Urinary bladder (tissue), 4 donors: ENCODE results near the gene USP31. TPM values are rescaled to one million over a fixed set of nuclear protein-coding genes. Genes with fewer than 3 reads are reported as not detected.

Experiments
- DNase-seq: peaks from one replicate; pipeline ENCODE4 v3.0.0-alpha.2; 2015; ENCODE audit errors: extremely low spot score
- H3K27ac ChIP-seq: one replicate; pipeline ENCODE4 v1.5.1; 2013; ENCODE audit warnings: low read depth, mild to moderate bottlenecking, moderate library complexity
- H3K36me3 ChIP-seq: one replicate; pipeline ENCODE4 v1.6.1; 2013; ENCODE audit warnings: mild to moderate bottlenecking, moderate library complexity; ENCODE audit not compliant: insufficient read depth
- H3K4me1 ChIP-seq: one replicate; pipeline ENCODE4 v1.6.1; 2013; ENCODE audit warnings: mild to moderate bottlenecking, moderate library complexity; ENCODE audit not compliant: insufficient read depth
- H3K4me3 ChIP-seq: one replicate; pipeline ENCODE4 v1.5.1; 2013; ENCODE audit warnings: low read depth, low read length
- WGBS: extraction: QIAGEN DNeasy Blood & Tissue Kit; methylation state at CpG from one replicate; pipeline ENCODE4 v1.1.7; 2013; 5-methylcytosine and 5-hydroxymethylcytosine counted together
- polyA plus RNA-seq: library from polyadenylated mRNA; stranded (reverse); fragments of 200-250 nt; gene quantifications from one replicate; pipeline ENCODE4 v1.2.3, GENCODE V29; 2013
- total RNA-seq: library from RNA; depleted of rRNA; stranded (reverse); fragments of >200 nt; gene quantifications from one replicate; pipeline ENCODE4 v1.2.3, GENCODE V29; 2014
- donor health status: healthy with polysubstance abuse.
- donor health status: healthy.

USP31 gene
- total and polyA plus RNA-seq, 2 donors = 3.7 to 27.4 TPM

DNA sequence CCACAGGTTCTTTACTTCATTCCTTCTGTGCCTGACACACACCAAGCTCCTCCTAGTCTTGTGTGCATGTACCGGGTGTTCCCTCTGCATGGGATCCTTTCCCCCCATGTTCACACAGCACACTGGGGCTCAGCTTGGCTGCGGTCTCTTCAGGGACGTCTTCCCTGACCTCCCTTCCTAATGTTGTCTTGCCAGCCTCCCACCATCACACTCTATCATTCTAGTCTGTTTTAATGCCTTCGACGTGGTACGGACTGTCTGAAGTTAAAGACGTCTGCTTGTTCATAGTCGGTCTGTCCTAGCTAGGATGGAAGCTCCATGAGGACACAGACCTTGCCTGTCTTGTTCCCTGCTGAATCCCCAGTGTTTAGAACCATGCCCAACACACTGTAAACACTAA is 60.1 kb downstream of the USP31 start:
- no peak for DNase-seq
- Histone ChIP-seq H3K27ac (no peak overlapping the region), H3K4me1 (no peaks in the 10 kb centered on the region), H3K36me3 (no peaks in the 10 kb centered on the region), H3K4me3 (no peak overlapping the region)
- WGBS = 92% methylated on average over 8 of the region's 8 CpGs

DNA sequence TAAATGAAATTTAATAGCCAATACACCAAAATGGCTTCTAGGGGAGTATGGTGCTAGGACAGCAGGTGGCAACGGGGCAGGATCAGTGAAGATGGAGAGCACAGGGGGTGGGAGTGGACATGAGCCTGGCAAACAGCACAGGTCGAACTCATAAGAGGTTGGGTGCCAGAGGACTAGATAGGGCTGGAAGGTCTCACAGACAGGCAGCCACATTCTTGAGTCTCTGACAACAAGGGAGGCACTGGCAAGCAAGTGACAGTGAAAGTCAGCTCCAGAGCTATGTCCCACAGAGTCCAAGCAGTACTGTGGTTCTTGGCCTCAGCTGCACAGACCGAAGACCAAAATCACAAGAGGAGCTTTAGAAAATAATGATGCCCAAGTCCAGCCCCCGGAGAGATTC is 61.2 kb downstream of the USP31 start:
- H3K27ac ChIP-seq = no peak overlapping the region
- no peak for DNase-seq
- WGBS = 81% methylated on average over 4 of the region's 4 CpGs
- no peaks in the 10 kb centered on the region for H3K36me3 ChIP-seq
- H3K4me1 ChIP-seq = no peaks in the 10 kb centered on the region
- H3K4me3 ChIP-seq = no peak overlapping the region

GRCh38 chr16:23085949-23086348 is 63.3 kb downstream of the USP31 start:
- Histone ChIP-seq H3K4me1 (no peaks in the 10 kb centered on the region), H3K36me3 (no peaks in the 10 kb centered on the region), H3K27ac (no peak overlapping the region), H3K4me3 (no peak overlapping the region)
- no peak for DNase-seq
- WGBS = 85% methylated on average over 3 of the region's 3 CpGs

GRCh38 chr16:23082161-23082788 is 67.0 kb downstream of the USP31 start:
- DNase-seq = no peak
- Histone ChIP-seq H3K36me3 (no peaks in the 10 kb centered on the region), H3K4me1 (no peaks in the 10 kb centered on the region), H3K4me3 (no peak overlapping the region), H3K27ac (no peak overlapping the region)
- 88% methylated on average over 9 of the region's 9 CpGs for WGBS

DNA sequence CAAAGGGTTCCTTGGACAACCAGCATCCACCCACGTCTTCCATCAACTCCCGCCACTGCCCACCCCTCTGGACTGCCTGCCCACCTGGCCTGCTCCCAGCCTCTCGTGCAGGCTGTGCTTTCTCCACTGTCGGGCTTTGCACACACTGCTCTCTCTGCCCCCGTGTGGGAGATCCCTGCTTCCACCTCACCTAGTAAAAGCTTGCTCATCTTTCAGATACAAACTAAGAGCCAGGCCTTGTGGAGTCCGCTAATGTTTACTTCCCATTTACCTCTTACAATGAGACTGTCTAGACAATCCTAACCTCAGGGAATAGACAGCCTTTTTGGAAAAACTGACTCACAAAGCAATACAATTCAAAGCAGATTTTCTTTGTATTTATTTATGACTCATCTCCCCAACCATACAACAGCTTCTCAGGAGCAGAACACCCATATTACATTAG is 67.6 kb downstream of the USP31 start:
- Histone ChIP-seq H3K4me3 (no peak overlapping the region), H3K36me3 (no peaks in the 10 kb centered on the region), H3K27ac (no peak overlapping the region), H3K4me1 (no peaks in the 10 kb centered on the region)
- WGBS = 66% methylated on average over 6 of the region's 6 CpGs
- no peak for DNase-seq

DNA sequence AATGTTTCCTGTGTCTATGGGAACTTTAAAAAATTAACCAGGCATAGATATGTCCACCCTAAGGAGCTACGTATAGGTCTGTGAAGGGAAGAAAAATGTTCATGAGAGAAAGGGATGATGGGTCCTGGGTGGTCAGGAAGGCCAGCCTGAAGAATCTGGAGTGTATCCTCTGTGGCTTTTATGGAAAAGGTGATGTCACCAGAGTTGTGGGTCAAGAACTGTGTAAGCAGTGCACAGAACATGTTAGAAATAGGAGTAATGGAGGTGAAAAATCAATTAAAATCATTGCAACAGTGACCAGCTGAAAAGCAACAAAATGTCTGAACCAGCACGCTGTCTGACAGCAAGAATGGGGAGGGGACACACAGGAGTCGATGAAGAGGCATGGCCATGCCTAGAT is 68.5 kb downstream of the USP31 start:
- no peak for DNase-seq
- no peaks in the 10 kb centered on the region for H3K4me1 ChIP-seq
- no peaks in the 10 kb centered on the region for H3K36me3 ChIP-seq
- H3K4me3 ChIP-seq = no peak overlapping the region
- H3K27ac ChIP-seq = no peak overlapping the region
- 93% methylated on average over 3 of the region's 3 CpGs for WGBS

DNA sequence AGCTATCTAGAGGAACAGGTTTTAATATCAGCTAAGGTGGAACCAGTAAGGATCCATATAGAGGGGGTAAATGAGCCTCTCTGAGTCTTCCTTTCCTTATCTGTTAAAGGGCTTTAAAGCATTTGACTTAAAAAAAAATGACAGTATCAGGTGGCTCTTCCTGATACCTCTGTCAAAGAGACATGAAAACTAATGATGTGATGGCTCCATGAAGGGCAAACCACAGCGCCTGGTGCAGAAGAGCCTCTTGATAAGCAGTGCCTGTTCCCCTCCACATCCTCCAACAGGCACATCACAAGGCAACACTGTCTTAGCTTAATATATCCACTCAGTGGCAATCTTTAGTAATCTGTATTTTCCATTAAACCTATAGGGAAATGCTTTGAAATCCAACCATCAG is 68.9 kb downstream of the USP31 start:
- H3K4me1 ChIP-seq = no peaks in the 10 kb centered on the region
- WGBS = 88% methylated on average over 1 of the region's 1 CpG
- no peak overlapping the region for H3K4me3 ChIP-seq
- no peak for DNase-seq
- no peaks in the 10 kb centered on the region for H3K36me3 ChIP-seq
- no peak overlapping the region for H3K27ac ChIP-seq

DNA sequence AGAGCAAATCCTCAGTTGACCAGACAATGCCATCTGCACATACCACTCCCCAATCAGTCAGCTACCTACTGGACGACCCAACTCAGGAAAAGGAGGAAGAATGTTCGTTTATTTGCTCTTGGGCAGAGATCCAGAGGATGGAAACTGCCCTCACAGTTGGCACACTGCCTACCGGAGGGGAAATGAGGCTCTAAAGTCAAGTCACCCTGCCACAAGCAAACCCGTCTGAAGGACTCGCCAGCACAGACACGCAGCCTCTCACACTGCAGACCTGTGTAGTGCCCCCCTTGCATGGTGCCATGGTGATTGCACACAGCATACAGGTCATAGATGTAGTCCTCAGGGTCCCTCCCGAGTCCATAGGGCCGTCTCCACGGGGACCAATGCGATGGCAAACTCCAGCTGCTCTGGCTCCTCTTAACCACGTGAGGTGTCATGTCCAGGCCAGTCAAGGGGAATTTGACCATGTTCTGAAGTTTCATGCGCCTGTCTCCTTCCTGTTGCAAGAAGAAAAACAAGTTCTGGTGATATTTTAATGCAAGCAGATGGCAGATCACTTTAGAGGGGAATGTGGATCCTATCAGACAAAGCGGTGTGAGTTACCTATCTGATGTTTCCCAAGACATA is 69.5 kb downstream of the USP31 start:
- Histone ChIP-seq H3K4me1 (no peaks in the 10 kb centered on the region), H3K27ac (no peak overlapping the region), H3K36me3 (no peaks in the 10 kb centered on the region), H3K4me3 (no peak overlapping the region)
- 71% methylated on average over 13 of the region's 13 CpGs for WGBS
- peak; percentile 49 for DNase-seq

- no peaks in the 10 kb centered on the region for H3K4me1 ChIP-seq
- 76% methylated on average over 3 of the region's 3 CpGs for WGBS
- no peak overlapping the region for H3K4me3 ChIP-seq
- H3K27ac ChIP-seq = no peak overlapping the region
- DNase-seq = no peak
- H3K36me3 ChIP-seq = no peaks in the 10 kb centered on the region
Observed at GRCh38 chr16:23074423-23074822, 74.8 kb downstream of the USP31 start.

GRCh38 chr16:23072769-23073549 is 76.3 kb downstream of the USP31 start:
- Histone ChIP-seq H3K4me3 (no peak overlapping the region), H3K27ac (no peak overlapping the region), H3K4me1 (no peaks in the 10 kb centered on the region), H3K36me3 (peaks cover 3% of the 10 kb centered on the region)
- WGBS = 86% methylated on average over 9 of the region's 9 CpGs
- no peak for DNase-seq

DNA sequence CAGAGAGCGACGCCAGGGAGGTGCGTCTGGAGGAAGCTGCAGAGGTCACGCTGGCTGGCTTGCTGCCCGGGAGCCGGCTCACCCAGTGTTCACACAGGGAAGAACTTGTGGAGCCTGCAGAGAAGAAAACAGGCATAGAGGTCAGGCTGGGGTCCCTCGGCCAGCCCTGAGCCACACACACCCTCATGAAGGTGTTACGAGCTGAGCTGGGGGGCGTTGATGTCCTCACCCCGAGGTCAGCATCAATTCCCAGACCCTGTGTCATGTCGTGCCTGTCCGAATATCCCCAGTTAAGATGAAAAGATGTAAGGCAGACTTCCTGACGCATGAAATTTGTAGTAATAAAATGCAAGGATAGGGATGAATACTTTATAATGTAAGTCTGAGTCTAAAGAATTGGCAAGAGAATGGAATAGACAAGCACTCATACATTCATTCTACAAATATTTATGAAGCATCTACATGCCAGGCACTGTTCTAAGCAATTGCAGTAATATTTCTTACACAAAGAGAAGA is 77.1 kb downstream of the USP31 start:
- Histone ChIP-seq H3K4me1 (no peaks in the 10 kb centered on the region), H3K36me3 (peaks cover 3% of the 10 kb centered on the region), H3K4me3 (no peak overlapping the region), H3K27ac (peak overlapping the region; percentile 84)
- DNase-seq = no peak
- 51% methylated on average over 13 of the region's 13 CpGs for WGBS

GRCh38 chr16:23071196-23072083 is 77.8 kb downstream of the USP31 start:
- WGBS = 54% methylated on average over 8 of the region's 8 CpGs
- Histone ChIP-seq H3K27ac (peak overlapping the region; percentile 84), H3K36me3 (peaks cover 3% of the 10 kb centered on the region), H3K4me1 (no peaks in the 10 kb centered on the region), H3K4me3 (no peak overlapping the region)
- DNase-seq = no peak

DNA sequence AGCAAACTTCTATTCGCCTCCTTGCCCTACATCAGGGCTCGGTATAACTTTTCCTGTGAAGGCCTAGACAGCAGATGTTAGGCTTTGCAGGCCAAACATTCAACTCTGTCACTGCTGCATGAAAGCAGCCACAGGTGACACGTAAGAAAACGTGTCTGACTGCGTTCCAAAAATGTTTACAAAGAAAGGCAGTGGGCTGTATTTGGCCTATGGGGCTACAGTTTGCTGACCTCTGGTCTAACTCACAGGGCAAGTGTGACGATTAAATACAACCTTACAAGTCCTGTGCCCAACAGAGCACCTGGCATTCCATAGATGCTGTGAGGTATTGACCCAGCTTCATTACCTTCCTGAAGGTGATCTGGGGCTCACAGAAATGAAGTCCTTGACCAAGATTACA is 79.4 kb downstream of the USP31 start:
- 93% methylated on average over 6 of the region's 6 CpGs for WGBS
- no peak overlapping the region for H3K27ac ChIP-seq
- no peaks in the 10 kb centered on the region for H3K4me1 ChIP-seq
- no peak for DNase-seq
- H3K4me3 ChIP-seq = no peak overlapping the region
- peaks cover 3% of the 10 kb centered on the region for H3K36me3 ChIP-seq
